ENCODE results near the gene CHTF8. TPM values are rescaled to one million over a fixed set of nuclear protein-coding genes. Genes with fewer than 3 reads are reported as not detected.

Gene CHTF8
- polyA plus RNA-seq, 1 experiment: 84.8 TPM

- DNase-seq (ENCODE audit: low read depth, low spot score): no peak
- H3K9me3 ChIP-seq (ENCODE audit: control insufficient read depth, insufficient read depth, low read length): no peaks in the 10 kb centered on the region
- TF ChIP-seq CTCF (IDR thresholded peaks at IDR 0.05; ENCODE audit: low read depth, low read length): no peak
- H3K27ac ChIP-seq (ENCODE audit: low read depth, low read length): no peak overlapping the region
- H3K4me3 ChIP-seq (ENCODE audit: low read depth, low read length): no peak overlapping the region
- ChIA-PET CTCF (interaction anchor here (5.0 kb wide), 1 partner anchor 8 kb away, joined by 60 read pairs; no protein-coding TSS in a partner anchor), POLR2A (no interaction called here)
- no peaks in the 10 kb centered on the region for H3K27me3 ChIP-seq (ENCODE audit: control insufficient read depth, insufficient read depth, low read length)
These were observed 17.4 kb downstream of the CHTF8 start for GRCh38 chr16:69114976-69115355.

- ChIA-PET POLR2A (no interaction called here), CTCF (interaction anchor here (1.5 to 5.0 kb wide), 4 partner anchors 9 to 218 kb away, joined by 4 to 60 read pairs (median 8); no protein-coding TSS in a partner anchor)
- H3K27me3 ChIP-seq (ENCODE audit: control insufficient read depth, insufficient read depth, low read length): no peaks in the 10 kb centered on the region
- H3K27ac ChIP-seq (ENCODE audit: low read depth, low read length): no peak overlapping the region
- no peak overlapping the region for H3K4me3 ChIP-seq (ENCODE audit: low read depth, low read length)
- no peak for DNase-seq (ENCODE audit: low read depth, low spot score)
- no peak for TF ChIP-seq CTCF (IDR thresholded peaks at IDR 0.05; ENCODE audit: low read depth, low read length)
- H3K9me3 ChIP-seq (ENCODE audit: control insufficient read depth, insufficient read depth, low read length): no peaks in the 10 kb centered on the region
These were observed 17.9 kb downstream of the CHTF8 start for GRCh38 chr16:69114346-69114975.

GRCh38 chr16:69113216-69113615, 19.2 kb downstream of the CHTF8 start:
- POLR2A ChIA-PET: no interaction called here
- DNase-seq (ENCODE audit: low read depth, low spot score): no peak
- Histone ChIP-seq H3K27me3 (ENCODE audit: control insufficient read depth, insufficient read depth, low read length) (no peaks in the 10 kb centered on the region), H3K27ac (ENCODE audit: low read depth, low read length) (no peak overlapping the region), H3K4me3 (ENCODE audit: low read depth, low read length) (no peak overlapping the region), H3K9me3 (ENCODE audit: control insufficient read depth, insufficient read depth, low read length) (no peaks in the 10 kb centered on the region)
- CTCF ChIA-PET: interaction anchor here (0.9 to 5.0 kb wide), 11 partner anchors 10 to 266 kb away, joined by 3 to 60 read pairs (median 4); no protein-coding TSS in a partner anchor
- no peak for TF ChIP-seq CTCF (IDR thresholded peaks at IDR 0.05; ENCODE audit: low read depth, low read length)

- H3K4me3 ChIP-seq (ENCODE audit: low read depth, low read length): no peak overlapping the region
- H3K9me3 ChIP-seq (ENCODE audit: control insufficient read depth, insufficient read depth, low read length): no peaks in the 10 kb centered on the region
- H3K27me3 ChIP-seq (ENCODE audit: control insufficient read depth, insufficient read depth, low read length): peaks cover 2% of the 10 kb centered on the region
- ChIA-PET CTCF (interaction anchor here (0.6 to 5.0 kb wide), 12 partner anchors 11 to 265 kb away, joined by 3 to 60 read pairs (median 4); no protein-coding TSS in a partner anchor), POLR2A (no interaction called here)
- TF ChIP-seq CTCF (IDR thresholded peaks at IDR 0.05; ENCODE audit: low read depth, low read length): peak; percentile 81
- no peak for DNase-seq (ENCODE audit: low read depth, low spot score)
- H3K27ac ChIP-seq (ENCODE audit: low read depth, low read length): no peak overlapping the region
These were observed 19.9 kb downstream of the CHTF8 start for GRCh38 chr16:69112285-69113129.

GRCh38 chr16:69111876-69112230, 20.5 kb downstream of the CHTF8 start:
- ChIA-PET POLR2A (interaction anchor here (0.7 kb wide), 1 partner anchor 38 kb away, joined by 4 read pairs; no protein-coding TSS in a partner anchor), CTCF (interaction anchor here (1.0 to 5.0 kb wide), 5 partner anchors 11 to 265 kb away, joined by 3 to 60 read pairs (median 4); no protein-coding TSS in a partner anchor)

More at GRCh38 chr16:69111876-69112230, 20.5 kb downstream of the CHTF8 start:
- no peak overlapping the region for H3K27ac ChIP-seq (ENCODE audit: low read depth, low read length)
- no peak overlapping the region for H3K4me3 ChIP-seq (ENCODE audit: low read depth, low read length)
- no peaks in the 10 kb centered on the region; the same call in 1 of the 2 replicates for H3K9me3 ChIP-seq (ENCODE audit: control insufficient read depth, insufficient read depth, low read length)
- no peak for TF ChIP-seq CTCF (IDR thresholded peaks at IDR 0.05; ENCODE audit: low read depth, low read length)
- DNase-seq (ENCODE audit: low read depth, low spot score): no peak
- peaks cover 2% of the 10 kb centered on the region for H3K27me3 ChIP-seq (ENCODE audit: control insufficient read depth, insufficient read depth, low read length)
